ENCODE measurements around the gene IFI30. TPM values are rescaled to one million over a fixed set of nuclear protein-coding genes. Genes with fewer than 3 reads are reported as not detected.

IFI30 gene
- total RNA-seq, 1 experiment from 2014 or later = 23.6 TPM

DNA sequence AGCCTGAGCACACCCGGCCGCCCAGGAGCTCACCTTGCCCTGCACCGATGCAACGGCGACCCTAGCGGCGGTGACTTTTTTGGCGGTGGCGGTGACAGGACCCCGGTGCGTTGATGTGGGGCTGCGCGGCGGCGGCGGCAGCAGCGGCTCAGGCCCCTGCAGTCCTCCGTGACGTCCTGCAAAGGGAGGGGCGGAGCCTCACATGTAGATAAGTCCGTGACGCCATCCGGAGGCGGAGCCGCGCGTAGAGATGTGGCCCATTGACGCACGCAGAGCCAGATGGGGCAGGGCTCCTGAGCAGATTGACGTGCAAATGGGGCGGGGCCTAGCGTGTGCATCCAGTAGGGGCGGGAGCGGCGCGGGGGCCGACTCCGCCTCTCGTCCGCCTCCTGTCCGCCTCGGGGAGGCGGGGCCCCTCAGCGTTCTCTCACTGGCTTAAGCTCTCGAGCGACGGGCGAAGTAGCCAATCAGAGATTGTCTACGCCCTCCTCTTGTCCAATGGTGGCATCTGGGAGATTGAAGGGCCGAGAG is 30.3 kb downstream of the IFI30 start, which contains the start of gene RAB3A:
TSS of gene RAB3A (minus strand) at position 180 of the 531 bp plus-strand sequence. CDS start 1,302 bp downstream, outside the sequence.
- Histone ChIP-seq H3K23ac (ENCODE audit: insufficient read length, low read depth, low read length) (no peak within 1 kb of the TSS), H3K23me2 (ENCODE audit: insufficient read length, low read depth, low read length, poor library complexity, severe bottlenecking) (peaks cover 18% of the 10 kb centered on the region), H2BK15ac (ENCODE audit: low read depth, low read length) (no peak within 1 kb of the TSS), H3K56ac (ENCODE audit: insufficient read length, low read depth, low read length) (no peak within 1 kb of the TSS), H4K5ac (ENCODE audit: insufficient read length, low read depth, low read length) (no peak within 1 kb of the TSS), H3K9ac (ENCODE audit: extremely low read depth, insufficient read length, low read length) (peak within 1 kb of the TSS; percentile 36), H3K4me1 (ENCODE audit: insufficient read depth, low read length) (no peaks in the 10 kb centered on the region), H3K4ac (ENCODE audit: low read depth, low read length) (no peak within 1 kb of the TSS), H3K9me3 (ENCODE audit: control insufficient read depth, low read depth, low read length) (no peaks in the 10 kb centered on the region), H3K14ac (ENCODE audit: insufficient read depth, low read length) (peak within 1 kb of the TSS; percentile 19), H4K20me1 (ENCODE audit: control insufficient read depth, insufficient read depth, insufficient read length) (peaks cover 4% of the 10 kb centered on the region), H2BK12ac (ENCODE audit: insufficient read length, low read depth, low read length) (no peak within 1 kb of the TSS), H3T11ph (ENCODE audit: low read length) (no peak within 1 kb of the TSS), H4K8ac (replicated peaks; ENCODE audit: insufficient read length, low read depth, low read length) (no peak within 1 kb of the TSS), H3K79me1 (ENCODE audit: insufficient read depth, low read depth, low read length, poor library complexity, severe bottlenecking) (no peaks in the 10 kb centered on the region), H2AK5ac (ENCODE audit: insufficient read length, low read length) (no peak within 1 kb of the TSS), H2BK120ac (ENCODE audit: low read depth, low read length, poor library complexity, severe bottlenecking) (no peak within 1 kb of the TSS), H2BK20ac (ENCODE audit: low read depth, low read length, poor library complexity, severe bottlenecking) (no peak within 1 kb of the TSS), H3K4me2 (ENCODE audit: insufficient read depth, insufficient read length, low read length) (peak within 1 kb of the TSS; percentile 77), H2AFZ (ENCODE audit: low read length) (no peak within 1 kb of the TSS), H3K79me2 (ENCODE audit: insufficient read depth, low read length) (no peaks in the 10 kb centered on the region; the same call in 1 of the 2 replicates), H3K27ac (ENCODE audit: insufficient read length, low read depth, low read length) (peak within 1 kb of the TSS; percentile 50), H3K18ac (ENCODE audit: insufficient read length, low read depth, low read length) (no peak within 1 kb of the TSS), H4K91ac (ENCODE audit: insufficient read length, low read depth, low read length) (no peak within 1 kb of the TSS), H3K27me3 (ENCODE audit: insufficient read depth, low read length) (no peaks in the 10 kb centered on the region), H2BK5ac (ENCODE audit: insufficient read length, low read length) (no peak within 1 kb of the TSS)
- peaks cover 0 to 2% of the 10 kb centered on the region in 2 experiments; a peak in 1 of 5 replicates for H3K9me3 Mint-ChIP-seq
- H3K27me3 Mint-ChIP-seq (ENCODE audit: low read depth) = peaks cover 3% of the 10 kb centered on the region; the same call in 1 of the 2 replicates
- H3K36me3 Mint-ChIP-seq (ENCODE audit: insufficient read depth in 1 of 3, low read depth in 3 of 3) = peaks cover 11 to 24% (median 17%) of the 10 kb centered on the region in 3 experiments; a peak in 5 of 7 replicates
- no CpG with 5 or more reads among the region's 50 CpGs for WGBS (ENCODE audit: extremely low coverage, insufficient read length, low lambda C conversion rate)
- peaks cover 8 to 34% of the 10 kb centered on the region in 2 experiments for H3K4me1 Mint-ChIP-seq
- TF ChIP-seq, protein P1, sequence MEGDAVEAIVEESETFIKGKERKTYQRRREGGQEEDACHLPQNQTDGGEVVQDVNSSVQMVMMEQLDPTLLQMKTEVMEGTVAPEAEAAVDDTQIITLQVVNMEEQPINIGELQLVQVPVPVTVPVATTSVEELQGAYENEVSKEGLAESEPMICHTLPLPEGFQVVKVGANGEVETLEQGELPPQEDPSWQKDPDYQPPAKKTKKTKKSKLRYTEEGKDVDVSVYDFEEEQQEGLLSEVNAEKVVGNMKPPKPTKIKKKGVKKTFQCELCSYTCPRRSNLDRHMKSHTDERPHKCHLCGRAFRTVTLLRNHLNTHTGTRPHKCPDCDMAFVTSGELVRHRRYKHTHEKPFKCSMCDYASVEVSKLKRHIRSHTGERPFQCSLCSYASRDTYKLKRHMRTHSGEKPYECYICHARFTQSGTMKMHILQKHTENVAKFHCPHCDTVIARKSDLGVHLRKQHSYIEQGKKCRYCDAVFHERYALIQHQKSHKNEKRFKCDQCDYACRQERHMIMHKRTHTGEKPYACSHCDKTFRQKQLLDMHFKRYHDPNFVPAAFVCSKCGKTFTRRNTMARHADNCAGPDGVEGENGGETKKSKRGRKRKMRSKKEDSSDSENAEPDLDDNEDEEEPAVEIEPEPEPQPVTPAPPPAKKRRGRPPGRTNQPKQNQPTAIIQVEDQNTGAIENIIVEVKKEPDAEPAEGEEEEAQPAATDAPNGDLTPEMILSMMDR (conservative IDR thresholded peaks at IDR 0.05) = peak; percentile 21; the same call in 1 of the 3 replicates
- H3K4me3 Mint-ChIP-seq = peak within 1 kb of the TSS; percentile 80 to 97
- H3K27ac Mint-ChIP-seq = peak within 1 kb of the TSS; percentile 96 to 98 (median 97)
- peak; percentile 100 for DNase-seq
